Body of pancreas (tissue), 4 donors: ENCODE results near the gene NKTR. TPM values are rescaled to one million over a fixed set of nuclear protein-coding genes. Genes with fewer than 3 reads are reported as not detected.

ENCODE experiments used
- ATAC-seq: fragments of 150-250 bp; one replicate; pipeline ENCODE4 v1.9.1; 2016
- DNase-seq, 4 donors: peaks; one replicate each; pipeline ENCODE4 v3.0.0-alpha.2; 2019
- H3K27ac ChIP-seq, 4 donors: fragments of 200-600 bp; sonication (generic); 1 replicate in 3 of 4; 2 replicates in 1 of 4; pipeline versions ENCODE4 v1.5.1 to v1.6.1; 2016 to 2019; ENCODE audit warnings: mild to moderate bottlenecking in 1 of 4, mixed read lengths in 1 of 4, moderate library complexity in 1 of 4
- H3K27me3 ChIP-seq, 2 donors: fragments of 200-600 bp; sonication (generic); one replicate each; pipeline ENCODE4 v1.6.0; 2016; ENCODE audit warnings: mild to moderate bottlenecking in 1 of 2
- H3K36me3 ChIP-seq, 2 donors: fragments of 200-600 bp; sonication (generic); replicated peaks in 1 of 2; 2 replicates each; pipeline ENCODE4 v1.5.1; 2016; ENCODE audit warnings: low read depth in 2 of 2; ENCODE audit not compliant: insufficient read depth in 1 of 2
- H3K4me1 ChIP-seq: fragments of 200-600 bp; sonication (generic); one replicate; pipeline ENCODE4 v1.6.0; 2016
- H3K4me3 ChIP-seq, 2 donors: fragments of 200-600 bp; sonication (generic); 1 replicate in 1 of 2; 2 replicates in 1 of 2; pipeline ENCODE4 v1.5.1; 2016 to 2019
- H3K9me3 ChIP-seq, 3 donors: fragments of 200-600 bp; sonication (generic); 1 replicate in 2 of 3; 2 replicates in 1 of 3; pipeline ENCODE4 v1.5.1; 2016
- CTCF ChIP-seq, 7 experiments: fragments of 450-650 bp in 4 of 7; fragments of 200-600 bp in 3 of 7; sonication (generic) in 3 of 7; IDR thresholded peaks; one replicate each; pipeline ENCODE4 v1.5.1; 2016 to 2019; ENCODE audit warnings: antibody characterized with exemption in 7 of 7
- POLR2A ChIP-seq, 3 donors: fragments of 450-650 bp; IDR thresholded peaks; one replicate each; pipeline ENCODE4 v1.6.1; 2016; ENCODE audit warnings: antibody characterized with exemption in 3 of 3, mild to moderate bottlenecking in 2 of 3
- WGBS, 2 donors: methylation state at CpG; one replicate each; pipeline ENCODE4 v1.1.5; 2017; 5-methylcytosine and 5-hydroxymethylcytosine counted together
- intact Hi-C: fragments of 100-400 bp; cut with DNase I; formaldehyde crosslinking; loops from one replicate; pipeline ENCODE4 v1.15.1; 2023
- total RNA-seq, 2 donors: library from RNA; depleted of rRNA; stranded (reverse); fragments of >200 nt; gene quantifications; one replicate each; pipeline ENCODE4 v1.1.0, GENCODE V29; 2016

The NKTR gene
- total RNA-seq, 2 donors from 2014 or later, result 115 to 128 TPM

- ATAC-seq (peak; percentile 53), DNase-seq (no peak)
- TF ChIP-seq POLR2A (IDR thresholded peaks at IDR 0.05) (no peak), CTCF (IDR thresholded peaks at IDR 0.05) (peak; percentile 14 to 57 (median 53))
- intact Hi-C loops, result no loop called here
- Histone ChIP-seq H3K27ac (peak overlapping the region in 2 of 4 donors; percentile 15 to 50), H3K36me3 (peaks cover 0 to 4% of the 10 kb centered on the region in 2 donors), H3K9me3 (no peaks in the 10 kb centered on the region), H3K4me3 (no peak overlapping the region), H3K27me3 (no peaks in the 10 kb centered on the region), H3K4me1 (peaks cover 29% of the 10 kb centered on the region)
- WGBS, 2 donors, result 55 to 62% methylated on average over 2 of the region's 2 CpGs
These were observed 13.0 kb downstream of the NKTR start for GRCh38 chr3:42613462-42613861.

GRCh38 chr3:42631620-42632019 is 31.1 kb downstream of the NKTR start:
- TF ChIP-seq POLR2A (IDR thresholded peaks at IDR 0.05) (no peak), CTCF (IDR thresholded peaks at IDR 0.05) (no peak)
- 91 to 98% methylated on average over 2 of the region's 2 CpGs for WGBS, 2 donors
- ATAC-seq (no peak), DNase-seq (no peak)
- no peak overlapping the region for H3K27ac ChIP-seq
- no peaks in the 10 kb centered on the region for H3K9me3 ChIP-seq
- H3K4me1 ChIP-seq, result no peaks in the 10 kb centered on the region
- H3K27me3 ChIP-seq, result no peaks in the 10 kb centered on the region
- H3K4me3 ChIP-seq, result no peak overlapping the region
- intact Hi-C loops, result no loop called here
- peaks cover 19 to 33% of the 10 kb centered on the region in 2 donors for H3K36me3 ChIP-seq

- DNase-seq (no peak), ATAC-seq (no peak)
- H3K4me1 ChIP-seq, result no peaks in the 10 kb centered on the region
- no peak overlapping the region for H3K4me3 ChIP-seq
- H3K9me3 ChIP-seq, result no peaks in the 10 kb centered on the region
- WGBS, 2 donors, result 52 to 58% methylated on average over 1 of the region's 1 CpG
- peaks cover 20 to 38% of the 10 kb centered on the region in 2 donors for H3K36me3 ChIP-seq
- intact Hi-C loops, result no loop called here
- no peaks in the 10 kb centered on the region for H3K27me3 ChIP-seq
- no peak for TF ChIP-seq POLR2A (IDR thresholded peaks at IDR 0.05)
- no peak for TF ChIP-seq CTCF (IDR thresholded peaks at IDR 0.05)
- no peak overlapping the region for H3K27ac ChIP-seq
These were observed 31.7 kb downstream of the NKTR start for GRCh38 chr3:42632146-42632545.

- H3K27ac ChIP-seq, result no peak overlapping the region
- intact Hi-C loops, result no loop called here
These were observed 33.1 kb downstream of the NKTR start for GRCh38 chr3:42633544-42633943.

More at GRCh38 chr3:42633544-42633943, 33.1 kb downstream of the NKTR start:
- no peaks in the 10 kb centered on the region for H3K9me3 ChIP-seq
- peaks cover 29 to 47% of the 10 kb centered on the region in 2 donors for H3K36me3 ChIP-seq
- no peaks in the 10 kb centered on the region for H3K4me1 ChIP-seq
- TF ChIP-seq POLR2A (IDR thresholded peaks at IDR 0.05) (no peak), CTCF (IDR thresholded peaks at IDR 0.05) (no peak)
- no peaks in the 10 kb centered on the region for H3K27me3 ChIP-seq
- DNase-seq, result no peak
- H3K4me3 ChIP-seq, result no peak overlapping the region
- 80 to 85% methylated on average over 6 of the region's 6 CpGs for WGBS, 2 donors
- no peak for ATAC-seq
